Measurements from ENCODE around the gene CARF. TPM values are rescaled to one million over a fixed set of nuclear protein-coding genes. Genes with fewer than 3 reads are reported as not detected.
"Not testable (repeated sequence)": the region's sequence is repeated elsewhere in the genome, so short reads cannot be mapped to it uniquely, and the experiment has no call there.

The CARF gene
- total and polyA plus RNA-seq, 2 of the 13 experiments (the other 11 are each of a cell fraction or from before 2014, with no cell fraction given), result 3.0 to 5.4 TPM

- H3K4me2 ChIP-seq (ENCODE audit: low read depth, low read length); H3K4me1 ChIP-seq (ENCODE audit: insufficient read depth, low read length); H3K27me3 ChIP-seq (ENCODE audit: control insufficient read depth in 1 of 2, insufficient read depth in 2 of 2, low read length in 2 of 2); H3K27ac ChIP-seq (ENCODE audit: extremely low read length, insufficient read depth, low read length); H3K36me3 ChIP-seq (replicated peaks in 1 of 2; ENCODE audit: control insufficient read depth in 1 of 2, insufficient read depth in 2 of 2, low read length in 2 of 2); ATAC-seq; H3K9ac ChIP-seq (ENCODE audit: insufficient read depth, low read depth, low read length); BruUV-seq (replicated peaks); FAIRE-seq; H4K20me1 ChIP-seq (ENCODE audit: insufficient read depth, low read length); H2AFZ ChIP-seq (ENCODE audit: low read length); intact Hi-C loops (cut with micrococcal nuclease; ENCODE audit: unreplicated experiment); DNase-seq (ENCODE audit: low spot score); in situ Hi-C loops (cut with HindIII; ENCODE audit: extremely low pct_ligation_motif_present, low pct_unique_long_range_greater_than_20kb); H3K79me2 ChIP-seq (ENCODE audit: insufficient read depth, low read length); CTCF ChIA-PET (ENCODE audit: low intra/inter-chr PET ratio, low total read pairs); POLR2A ChIA-PET; H3K4me3 ChIP-seq (replicated peaks in 1 of 3; ENCODE audit: insufficient read depth in 1 of 3, low read depth in 2 of 3, low read length in 3 of 3): not testable (repeated sequence)
- WGBS (ENCODE audit: low lambda C conversion rate), result 87% methylated on average over 3 of the region's 3 CpGs
- peaks cover 11% of the 10 kb centered on the region for H3K9me3 ChIP-seq (ENCODE audit: low read length)
Measured at GRCh38 chr2:202949333-202949732, 37.3 kb downstream of the CARF start.

GRCh38 chr2:202950592-202950991 lies 38.5 kb downstream of the CARF start:
- Histone ChIP-seq H3K9me3 (ENCODE audit: low read length) (peaks cover 11% of the 10 kb centered on the region), H2AFZ (ENCODE audit: low read length) (no peak overlapping the region), H3K27me3 (ENCODE audit: control insufficient read depth in 1 of 2, insufficient read depth in 2 of 2, low read length in 2 of 2) (no peaks in the 10 kb centered on the region), H3K4me2 (ENCODE audit: low read depth, low read length) (no peak overlapping the region), H3K27ac (ENCODE audit: extremely low read length, insufficient read depth, low read length) (no peak overlapping the region), H3K36me3 (replicated peaks in 1 of 2; ENCODE audit: control insufficient read depth in 1 of 2, insufficient read depth in 2 of 2, low read length in 2 of 2) (no peaks in the 10 kb centered on the region), H3K4me1 (ENCODE audit: insufficient read depth, low read length) (no peaks in the 10 kb centered on the region), H4K20me1 (ENCODE audit: insufficient read depth, low read length) (no peaks in the 10 kb centered on the region), H3K9ac (ENCODE audit: insufficient read depth, low read depth, low read length) (no peak overlapping the region), H3K4me3 (replicated peaks in 1 of 3; ENCODE audit: insufficient read depth in 1 of 3, low read depth in 2 of 3, low read length in 3 of 3) (no peak overlapping the region), H3K79me2 (ENCODE audit: insufficient read depth, low read length) (no peaks in the 10 kb centered on the region)
- DNase-seq (ENCODE audit: low spot score) (no peak), FAIRE-seq (no peak), ATAC-seq (no peak)
- intact Hi-C loops (cut with micrococcal nuclease; ENCODE audit: unreplicated experiment) (no loop called here), in situ Hi-C loops (cut with HindIII; ENCODE audit: extremely low pct_ligation_motif_present, low pct_unique_long_range_greater_than_20kb) (no loop called here)
- CTCF ChIA-PET (ENCODE audit: low intra/inter-chr PET ratio, low total read pairs), result no interaction called here
- 70% methylated on average over 2 of the region's 2 CpGs for WGBS (ENCODE audit: low lambda C conversion rate)
- BruUV-seq (replicated peaks), result no TSS peak
- POLR2A ChIA-PET, result no interaction called here
- TF ChIP-seq BCLAF1 (IDR thresholded peaks at IDR 0.05), result no peak
- TF ChIP-seq CAMTA2 (CRISPR knock-in tag; IDR thresholded peaks at IDR 0.05; ENCODE audit: borderline replicate concordance), result no peak
- no peak for TF ChIP-seq ZBTB39 (CRISPR knock-in tag; IDR thresholded peaks at IDR 0.05)
- no peak for TF ChIP-seq ZMYM4 (CRISPR knock-in tag; IDR thresholded peaks at IDR 0.05)
- no peak for TF ChIP-seq ZUFSP (CRISPR knock-in tag; IDR thresholded peaks at IDR 0.05; ENCODE audit: borderline replicate concordance)
- no peak for TF ChIP-seq SSRP1 (CRISPR knock-in tag; IDR thresholded peaks at IDR 0.05)
- TF ChIP-seq CREM (IDR thresholded peaks at IDR 0.05), result no peak
- TF ChIP-seq CREM (CRISPR knock-in tag; IDR thresholded peaks at IDR 0.05), result no peak
- no peak for TF ChIP-seq ZBTB38 (CRISPR knock-in tag; IDR thresholded peaks at IDR 0.05)
- TF ChIP-seq ZNF280B (CRISPR knock-in tag; IDR thresholded peaks at IDR 0.05; ENCODE audit: borderline replicate concordance), result no peak
- TF ChIP-seq ARNTL (CRISPR knock-in tag; IDR thresholded peaks at IDR 0.05), result no peak

All from HepG2 (cell line).